GM18517 (cell line): ENCODE data around the gene USP16.

Source experiments
- ATAC-seq: cut with Tn5 transposase; IDR thresholded peaks from one replicate; pipeline ENCODE4 v1.9.1; 2021; ENCODE audit warnings: mild to moderate bottlenecking, moderate library complexity; ENCODE audit not compliant: unreplicated experiment

USP16 gene

DNA sequence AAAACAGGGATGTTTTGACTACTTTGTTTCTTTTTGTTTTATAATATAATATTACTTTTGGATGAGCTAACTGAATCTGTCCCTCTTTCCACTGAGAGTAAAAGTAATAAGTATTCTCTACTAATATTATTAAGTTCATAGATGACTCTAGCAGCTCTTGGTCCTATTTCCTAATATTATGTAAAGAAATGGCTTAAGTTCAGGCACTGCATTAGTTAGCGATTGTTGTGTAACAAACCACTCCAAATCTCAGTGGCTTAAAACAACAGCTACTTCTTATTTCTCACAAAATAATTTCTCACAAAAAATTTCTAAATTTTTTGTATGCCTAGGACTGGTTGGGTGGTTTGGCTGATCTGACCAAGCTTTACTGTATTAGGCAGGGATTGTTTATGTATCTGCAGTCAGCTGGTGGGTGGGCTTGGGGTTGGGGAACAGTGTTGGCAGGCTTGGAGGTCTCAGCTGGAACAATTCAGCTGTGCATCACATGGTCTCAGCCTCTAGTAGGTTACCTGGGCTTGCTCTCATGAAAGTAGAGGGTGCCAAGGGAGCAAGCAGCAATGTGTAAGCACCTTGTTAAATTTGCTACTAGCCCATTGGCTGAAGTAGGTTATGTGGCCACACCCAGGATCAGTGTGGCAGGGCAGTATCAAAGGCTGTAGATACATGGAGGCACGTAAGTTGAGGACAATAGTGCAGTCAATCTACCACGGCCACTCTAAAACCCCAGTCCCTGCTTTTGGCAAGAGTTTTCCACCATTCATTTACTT is 57.8 kb downstream of the USP16 start:
- ATAC-seq: no peak

DNA sequence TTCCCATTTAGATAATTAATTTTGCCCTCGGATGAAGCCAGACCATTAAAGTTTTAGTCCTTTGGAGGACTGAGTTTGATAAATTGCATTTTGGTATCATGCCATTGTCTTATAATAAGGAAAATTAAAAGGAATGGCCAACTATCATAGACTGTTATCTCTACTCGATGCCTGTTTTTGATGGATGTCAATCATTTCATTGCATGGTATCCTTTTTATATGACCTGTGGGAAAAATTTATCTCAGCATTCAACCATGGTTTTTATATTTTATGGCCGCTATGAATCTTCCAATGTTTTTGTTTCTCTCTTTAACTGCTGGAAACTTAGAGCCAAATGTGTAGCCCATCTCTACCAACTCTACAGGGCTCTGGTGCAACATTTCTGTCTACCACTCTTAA is 58.8 kb downstream of the USP16 start:
- no peak for ATAC-seq

DNA sequence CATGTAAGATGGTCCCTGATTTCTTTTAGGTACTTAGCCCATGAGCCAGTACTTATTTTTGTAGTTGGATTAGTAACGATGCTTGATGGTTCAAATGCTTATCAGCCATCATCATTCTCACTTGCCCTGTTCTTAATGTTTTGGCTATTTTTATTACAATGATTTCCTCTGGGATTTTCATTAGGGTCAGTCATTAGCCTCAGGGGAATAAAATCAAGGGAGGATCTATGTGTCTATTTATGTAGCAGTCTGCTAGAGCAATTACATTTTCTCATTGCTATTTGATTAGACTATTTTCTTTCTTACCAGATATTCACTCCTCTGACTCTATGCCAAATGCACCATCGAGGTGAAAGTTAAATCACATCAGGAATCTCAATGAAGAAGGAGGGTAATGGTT is 59.9 kb downstream of the USP16 start:
- ATAC-seq: no peak

DNA sequence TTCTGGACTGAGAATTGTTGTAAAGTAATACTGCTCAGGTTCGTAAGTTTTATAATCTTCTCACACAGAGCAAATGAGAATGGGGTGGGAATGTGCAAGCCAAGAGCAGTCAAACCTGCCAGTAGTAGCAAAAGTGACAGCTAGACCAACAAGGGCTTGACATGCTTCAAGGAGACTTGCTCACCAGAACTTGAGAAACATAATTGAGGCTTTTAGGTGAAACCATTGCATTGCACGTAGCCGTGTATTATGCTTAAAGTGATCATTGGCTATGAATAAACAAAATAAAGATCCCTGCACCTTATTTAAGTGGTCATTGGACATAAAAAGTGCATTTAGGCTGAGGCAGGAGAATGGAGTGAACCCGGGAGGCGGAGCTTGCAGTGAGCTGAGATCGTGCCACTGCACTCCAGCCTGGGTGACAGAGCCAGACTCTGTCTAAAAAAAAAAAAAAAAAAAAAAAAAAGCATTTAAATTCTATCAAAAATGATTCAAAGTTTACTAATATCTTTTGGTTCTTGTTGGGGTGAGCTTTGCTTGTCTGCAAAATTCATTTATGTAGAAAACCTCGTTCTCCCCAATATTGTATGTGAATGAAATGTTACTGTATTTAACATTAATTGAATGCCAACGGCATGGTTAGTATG is 60.8 kb downstream of the USP16 start:
- no peak for ATAC-seq

DNA sequence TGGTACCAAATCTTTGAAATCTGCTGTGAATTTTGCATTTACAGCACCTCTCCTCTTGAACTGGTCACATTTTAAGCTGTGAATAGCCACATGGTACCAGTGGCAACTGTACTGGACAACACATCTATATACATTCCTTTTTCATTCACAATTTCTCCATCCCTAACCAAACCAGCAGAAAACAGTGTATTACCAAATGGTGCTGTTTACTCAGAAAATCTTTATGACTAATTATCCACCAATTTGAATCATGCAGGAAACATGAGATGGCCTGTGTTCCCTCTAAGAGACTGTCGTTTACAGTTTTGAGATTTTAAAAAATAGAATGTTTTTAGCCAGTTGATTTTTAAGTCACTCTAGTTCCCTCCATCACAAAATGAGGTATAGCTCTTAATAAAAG is 66.6 kb downstream of the USP16 start:
- no peak for ATAC-seq

DNA sequence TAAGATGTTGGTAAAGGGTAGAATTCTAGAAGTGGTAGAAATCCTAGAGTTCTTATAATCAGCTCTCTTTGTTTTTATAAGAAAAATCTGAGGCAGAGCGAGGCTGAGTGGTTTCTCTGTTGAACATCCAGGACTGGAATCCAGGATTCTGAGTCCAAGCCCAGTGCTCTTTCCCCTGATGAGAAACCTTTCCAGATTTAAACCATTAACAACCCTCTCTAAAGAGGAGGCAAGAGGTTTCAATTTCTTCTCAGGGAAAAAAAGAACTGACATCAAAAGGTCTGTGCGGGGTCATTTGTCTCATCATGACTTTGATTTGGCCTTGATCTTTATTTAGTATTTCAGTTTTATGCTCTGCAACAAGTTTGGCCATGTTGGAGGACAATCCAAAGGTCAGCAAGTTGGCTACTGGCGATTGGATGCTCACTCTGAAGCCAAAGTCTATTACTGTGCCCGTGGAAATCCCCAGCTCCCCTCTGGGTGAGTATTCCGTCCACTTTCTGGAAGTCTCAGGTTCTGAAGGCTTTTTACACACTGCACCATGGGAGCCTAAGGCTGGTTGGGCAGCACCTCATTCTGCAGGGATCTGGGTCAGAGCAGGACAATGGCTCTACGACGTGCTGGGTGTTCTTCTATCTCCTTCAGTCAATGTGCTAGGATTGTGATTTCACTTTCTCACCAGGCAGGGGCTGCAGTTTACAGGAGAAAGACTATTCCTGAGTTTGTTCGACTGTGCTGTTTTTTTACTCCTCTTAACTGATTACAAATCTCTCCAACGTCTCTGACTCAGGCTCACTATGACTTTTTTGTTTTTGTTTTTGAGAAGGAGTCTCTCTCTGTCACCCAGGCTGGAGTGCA is 67.9 kb downstream of the USP16 start:
- ATAC-seq: no peak

DNA sequence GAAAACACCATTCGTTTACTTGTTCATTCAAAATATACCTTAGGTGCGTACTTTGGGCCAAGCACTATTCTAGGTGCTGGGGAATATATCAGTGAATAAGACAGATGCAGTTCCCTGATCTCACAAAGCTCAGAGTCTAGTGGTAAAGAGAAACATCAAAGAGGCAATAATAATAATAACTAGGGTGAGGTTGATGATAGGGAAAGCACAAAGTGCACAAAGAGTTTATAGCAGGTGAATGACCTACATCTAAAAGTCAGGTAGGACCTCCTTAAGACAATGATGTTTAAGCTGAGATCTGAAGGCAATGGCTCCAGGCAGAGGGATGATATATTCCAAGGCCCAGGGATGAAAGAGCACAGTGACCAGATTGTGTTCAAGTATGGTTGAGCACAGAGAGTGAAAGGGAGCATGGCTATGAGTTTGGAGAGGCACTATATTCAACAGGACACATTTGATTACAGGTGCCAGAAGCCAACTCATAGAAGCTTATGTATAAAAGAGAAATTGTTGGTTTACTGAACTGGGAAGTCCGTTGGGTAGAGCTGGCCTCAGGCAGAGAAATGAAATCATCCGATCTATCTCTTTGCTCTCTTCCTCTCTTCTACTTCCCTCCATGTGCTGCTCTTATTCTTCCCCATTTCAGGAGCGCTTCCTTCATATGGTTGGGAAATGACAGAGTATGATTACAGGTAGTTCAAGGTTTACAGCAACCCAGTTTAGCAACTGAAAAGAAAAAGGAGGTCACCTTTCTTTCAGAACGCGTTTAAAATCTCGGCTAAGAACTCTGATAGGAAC is 71.9 kb downstream of the USP16 start:
- ATAC-seq: no peak

DNA sequence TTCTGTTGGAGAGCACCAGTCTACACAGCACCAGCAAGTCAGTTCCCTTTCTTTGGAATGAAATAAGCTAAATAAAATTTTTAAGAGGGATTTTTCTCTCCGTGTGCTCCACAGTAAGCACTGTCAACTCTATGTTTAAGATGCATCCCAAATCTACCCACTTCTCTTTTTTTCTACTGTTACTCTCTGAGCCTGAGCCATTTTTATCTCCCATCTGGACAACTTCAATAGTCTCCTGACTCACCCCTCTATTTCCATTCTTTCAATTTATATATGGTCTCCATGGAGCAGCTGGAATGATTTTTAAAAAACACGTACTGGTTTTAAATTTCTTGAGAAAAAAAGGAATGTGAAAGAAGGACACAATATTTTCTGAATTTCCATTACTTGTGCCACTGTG is 73.7 kb downstream of the USP16 start:
- ATAC-seq: no peak

DNA sequence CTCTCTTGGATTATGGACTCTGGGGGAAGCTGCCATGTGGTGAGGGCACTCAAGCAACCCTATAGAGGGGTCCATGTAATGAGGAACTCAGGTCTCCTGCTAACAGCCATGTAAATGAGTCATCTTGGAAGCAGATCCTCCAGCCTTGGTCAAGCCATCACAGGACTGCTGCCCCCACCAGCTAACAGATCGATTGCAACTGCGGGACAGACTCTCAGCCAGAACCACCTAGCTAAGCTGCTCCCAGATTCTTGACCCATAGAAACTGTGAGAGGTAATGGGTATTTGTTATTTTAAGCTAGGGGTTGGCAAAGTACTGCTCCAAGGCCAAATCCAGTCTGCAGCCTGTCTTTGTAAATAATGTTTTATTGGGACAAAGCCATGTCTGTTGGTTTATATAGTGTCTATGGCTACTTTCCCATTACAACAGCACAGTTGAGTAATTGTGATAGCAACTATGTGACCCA is 78.4 kb downstream of the USP16 start:
- ATAC-seq: no peak
